Glutamatergic neuron (in vitro differentiated cells): ENCODE measurements around the gene HHLA2. TPM values are rescaled to one million over a fixed set of nuclear protein-coding genes. Genes with fewer than 3 reads are reported as not detected.

Experiments
- DNase-seq: peaks from one replicate; pipeline ENCODE4 v3.0.0; 2022
- H3K27ac Mint-ChIP-seq: one replicate; pipeline ENCODE4 v1.8.0; 2020; ENCODE audit warnings: mild to moderate bottlenecking, mixed read lengths, inconsistent platforms; ENCODE audit not compliant: unreplicated experiment
- H3K27me3 Mint-ChIP-seq: one replicate; pipeline ENCODE4 v1.8.0; 2020; ENCODE audit warnings: mild to moderate bottlenecking, moderate library complexity, mixed read lengths, inconsistent platforms; ENCODE audit not compliant: unreplicated experiment
- H3K36me3 Mint-ChIP-seq: one replicate; pipeline ENCODE4 v1.8.0; 2020; ENCODE audit warnings: mild to moderate bottlenecking, mixed read lengths, inconsistent platforms; ENCODE audit not compliant: unreplicated experiment
- H3K4me1 Mint-ChIP-seq: one replicate; pipeline ENCODE4 v1.8.0; 2020; ENCODE audit warnings: mild to moderate bottlenecking, low read depth, mixed read lengths, inconsistent platforms; ENCODE audit not compliant: unreplicated experiment
- H3K4me3 Mint-ChIP-seq: one replicate; pipeline ENCODE4 v1.8.0; 2020; ENCODE audit warnings: mild to moderate bottlenecking, mixed read lengths, inconsistent platforms; ENCODE audit not compliant: unreplicated experiment
- H3K9me3 Mint-ChIP-seq: one replicate; pipeline ENCODE4 v1.8.0; 2020; ENCODE audit warnings: mild to moderate bottlenecking, moderate library complexity, mixed read lengths, inconsistent platforms; ENCODE audit not compliant: unreplicated experiment
- CTCF ChIP-seq: fragments of 200-600 bp; sonication (generic); IDR thresholded peaks from one replicate; pipeline ENCODE4 v1.5.0; 2021; ENCODE audit not compliant: partially characterized antibody, unreplicated experiment
- total RNA-seq: library from RNA; stranded (reverse); fragmentation: NEBNext Ultra II Directional; extraction: Animal tissue kit (Norgen Biotek cat#: 25700); gene quantifications from one replicate; pipeline ENCODE4 v1.2.1, GENCODE V29; 2021; ENCODE audit not compliant: unreplicated experiment

The HHLA2 gene
- total RNA-seq, 1 donor from 2014 or later: not detected

GRCh38 chr3:108322352-108322751, 26.0 kb downstream of the HHLA2 start:
- DNase-seq: no peak
- no peak overlapping the region for H3K4me3 Mint-ChIP-seq
- no peaks in the 10 kb centered on the region for H3K36me3 Mint-ChIP-seq
- no peaks in the 10 kb centered on the region for H3K27me3 Mint-ChIP-seq
- TF ChIP-seq CTCF: no peak
- H3K9me3 Mint-ChIP-seq: no peaks in the 10 kb centered on the region
- no peak overlapping the region for H3K27ac Mint-ChIP-seq
- no peaks in the 10 kb centered on the region for H3K4me1 Mint-ChIP-seq

GRCh38 chr3:108324177-108324576, 27.8 kb downstream of the HHLA2 start:
- no peak for DNase-seq
- no peak overlapping the region for H3K27ac Mint-ChIP-seq
- H3K4me1 Mint-ChIP-seq: no peaks in the 10 kb centered on the region
- no peaks in the 10 kb centered on the region for H3K9me3 Mint-ChIP-seq
- no peak for TF ChIP-seq CTCF
- no peaks in the 10 kb centered on the region for H3K36me3 Mint-ChIP-seq
- no peak overlapping the region for H3K4me3 Mint-ChIP-seq
- no peaks in the 10 kb centered on the region for H3K27me3 Mint-ChIP-seq

- no peak overlapping the region for H3K4me3 Mint-ChIP-seq
- peaks cover 2% of the 10 kb centered on the region for H3K9me3 Mint-ChIP-seq
- TF ChIP-seq CTCF: no peak
- H3K27ac Mint-ChIP-seq: no peak overlapping the region
- no peaks in the 10 kb centered on the region for H3K36me3 Mint-ChIP-seq
- H3K4me1 Mint-ChIP-seq: peaks cover 3% of the 10 kb centered on the region
- H3K27me3 Mint-ChIP-seq: no peaks in the 10 kb centered on the region
- no peak for DNase-seq
Observed at GRCh38 chr3:108327168-108327567, 30.8 kb downstream of the HHLA2 start.

GRCh38 chr3:108328821-108329486, 32.6 kb downstream of the HHLA2 start:
- DNase-seq: no peak
- H3K27ac Mint-ChIP-seq: no peak overlapping the region
- TF ChIP-seq CTCF: no peak
- no peaks in the 10 kb centered on the region for H3K27me3 Mint-ChIP-seq
- no peaks in the 10 kb centered on the region for H3K36me3 Mint-ChIP-seq
- H3K4me3 Mint-ChIP-seq: no peak overlapping the region
- peaks cover 5% of the 10 kb centered on the region for H3K4me1 Mint-ChIP-seq
- H3K9me3 Mint-ChIP-seq: peaks cover 2% of the 10 kb centered on the region

GRCh38 chr3:108329508-108329907, 33.2 kb downstream of the HHLA2 start:
- Mint-ChIP-seq H3K36me3 (no peaks in the 10 kb centered on the region), H3K27ac (no peak overlapping the region), H3K9me3 (peaks cover 2% of the 10 kb centered on the region), H3K4me1 (peaks cover 5% of the 10 kb centered on the region), H3K4me3 (no peak overlapping the region), H3K27me3 (no peaks in the 10 kb centered on the region)
- no peak for TF ChIP-seq CTCF
- DNase-seq: no peak
